HL-60 (cell line): ENCODE measurements around the gene MAP4K5.

Experiments
- DNase-seq, 2 experiments: peaks; one replicate each; pipeline ENCODE4 v3.0.0-alpha.2; 2010 to 2020; ENCODE audit warnings: low read depth in 1 of 2, low spot score in 1 of 2
- H3K27ac ChIP-seq: fragments of 250-450 bp; sonication (Bioruptor Pico); replicated peaks from 2 replicates; pipeline ENCODE4 v1.5.1; 2020; ENCODE audit warnings: mild to moderate bottlenecking, moderate library complexity
- H3K27me3 ChIP-seq: fragments of 250-450 bp; sonication (Bioruptor Pico); 2 replicates; pipeline ENCODE4 v1.5.1; 2021; ENCODE audit warnings: mild to moderate bottlenecking, moderate library complexity; ENCODE audit not compliant: insufficient read depth, poor library complexity, severe bottlenecking
- H3K4me3 ChIP-seq: replicated peaks from 2 replicates; pipeline ENCODE4 v1.5.1; 2011; ENCODE audit warnings: mild to moderate bottlenecking, control low read depth, low read length; ENCODE audit not compliant: insufficient read depth
- GABPA ChIP-seq: IDR thresholded peaks from 2 replicates; pipeline ENCODE4 v1.6.1; 2012; ENCODE audit warnings: low read depth
- POLR2AphosphoS5 ChIP-seq: IDR thresholded peaks from 2 replicates; pipeline ENCODE4 v1.6.1; 2012; ENCODE audit warnings: low read depth
- REST ChIP-seq: IDR thresholded peaks from 2 replicates; pipeline ENCODE4 v1.6.1; 2012; ENCODE audit warnings: low read depth; ENCODE audit not compliant: insufficient replicate concordance
- SPI1 ChIP-seq: IDR thresholded peaks from 2 replicates; pipeline ENCODE4 v1.6.1; 2012; ENCODE audit warnings: low read depth, mild to moderate bottlenecking, borderline replicate concordance
- TF ChIP-seq, protein P1 (sequence below): IDR thresholded peaks from one replicate; pipeline ENCODE4 v1.5.1; 2011; ENCODE audit warnings: low read length, control low read depth, inconsistent platforms; ENCODE audit not compliant: insufficient read depth

The MAP4K5 gene

DNA sequence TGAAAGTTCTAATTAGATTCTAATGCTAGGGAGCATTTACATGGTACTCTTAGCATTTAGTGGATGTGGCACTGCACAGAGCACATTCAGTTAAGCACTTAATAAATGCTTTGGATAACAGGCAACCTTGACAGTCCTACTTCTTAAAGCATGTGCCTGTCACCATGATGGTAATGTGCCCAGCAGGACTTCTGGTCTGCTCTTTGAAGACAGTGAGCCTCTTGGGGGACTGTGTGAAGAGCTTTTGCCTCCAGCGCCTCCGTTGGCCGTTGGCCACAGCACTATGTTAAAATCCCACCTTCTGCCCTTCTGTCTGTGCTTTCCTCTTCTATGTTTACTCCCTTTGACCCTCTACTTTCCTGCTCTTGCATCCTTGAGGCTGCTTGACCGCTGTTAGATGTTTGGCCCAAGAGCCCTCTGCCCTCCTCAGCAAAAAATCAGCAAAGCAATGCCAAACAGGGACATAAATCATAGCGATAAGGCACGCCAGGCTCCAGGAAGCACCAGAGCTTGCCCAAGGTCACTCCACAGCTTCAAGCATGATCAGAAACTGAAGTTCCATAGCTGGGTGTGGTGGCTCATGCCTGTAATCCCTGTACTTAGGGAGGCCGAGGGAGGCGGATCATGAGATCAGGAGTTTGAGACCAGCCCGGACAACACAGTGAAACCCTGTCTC, 144.0 kb downstream of the MAP4K5 start:
- H3K4me3 ChIP-seq: no peak overlapping the region
- no peaks in the 10 kb centered on the region for H3K27me3 ChIP-seq
- no peak overlapping the region for H3K27ac ChIP-seq
- TF ChIP-seq REST: no peak
- no peak for TF ChIP-seq GABPA
- no peak for TF ChIP-seq POLR2AphosphoS5
- DNase-seq: no peak

DNA sequence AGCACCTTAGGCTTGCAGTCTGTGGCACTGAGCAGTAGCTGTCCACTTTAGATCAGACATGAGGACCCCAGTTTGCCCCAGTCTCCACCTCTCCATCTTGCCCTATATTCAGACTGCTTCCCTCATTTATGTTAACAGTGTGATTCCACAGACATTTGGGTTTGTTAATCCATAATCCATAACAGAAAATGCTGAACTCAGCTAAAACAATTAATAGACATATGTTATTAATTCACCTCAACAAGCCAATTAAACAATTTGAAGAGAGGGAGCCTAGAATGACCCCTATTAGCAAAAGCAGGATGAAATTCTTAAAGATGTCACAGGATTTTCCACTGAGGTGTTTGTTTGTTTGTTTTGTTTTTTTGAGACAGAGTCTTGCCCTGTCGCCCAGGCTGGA, 144.8 kb downstream of the MAP4K5 start:
- TF ChIP-seq SPI1 (no peak), REST (no peak), GABPA (no peak), POLR2AphosphoS5 (no peak)
- TF ChIP-seq, protein P1, sequence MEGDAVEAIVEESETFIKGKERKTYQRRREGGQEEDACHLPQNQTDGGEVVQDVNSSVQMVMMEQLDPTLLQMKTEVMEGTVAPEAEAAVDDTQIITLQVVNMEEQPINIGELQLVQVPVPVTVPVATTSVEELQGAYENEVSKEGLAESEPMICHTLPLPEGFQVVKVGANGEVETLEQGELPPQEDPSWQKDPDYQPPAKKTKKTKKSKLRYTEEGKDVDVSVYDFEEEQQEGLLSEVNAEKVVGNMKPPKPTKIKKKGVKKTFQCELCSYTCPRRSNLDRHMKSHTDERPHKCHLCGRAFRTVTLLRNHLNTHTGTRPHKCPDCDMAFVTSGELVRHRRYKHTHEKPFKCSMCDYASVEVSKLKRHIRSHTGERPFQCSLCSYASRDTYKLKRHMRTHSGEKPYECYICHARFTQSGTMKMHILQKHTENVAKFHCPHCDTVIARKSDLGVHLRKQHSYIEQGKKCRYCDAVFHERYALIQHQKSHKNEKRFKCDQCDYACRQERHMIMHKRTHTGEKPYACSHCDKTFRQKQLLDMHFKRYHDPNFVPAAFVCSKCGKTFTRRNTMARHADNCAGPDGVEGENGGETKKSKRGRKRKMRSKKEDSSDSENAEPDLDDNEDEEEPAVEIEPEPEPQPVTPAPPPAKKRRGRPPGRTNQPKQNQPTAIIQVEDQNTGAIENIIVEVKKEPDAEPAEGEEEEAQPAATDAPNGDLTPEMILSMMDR: no peak

GRCh38 chr14:50383618-50384225, 148.6 kb downstream of the MAP4K5 start:
- TF ChIP-seq SPI1: no peak
- TF ChIP-seq, protein P1: no peak
- TF ChIP-seq GABPA: no peak
- no peak for TF ChIP-seq REST
- no peak for TF ChIP-seq POLR2AphosphoS5
- Histone ChIP-seq H3K4me3 (no peak overlapping the region), H3K27me3 (no peaks in the 10 kb centered on the region), H3K27ac (no peak overlapping the region)
- no peak for DNase-seq

More for the DNA sequence above, 144.8 kb downstream of the MAP4K5 start:
- Histone ChIP-seq H3K27me3 (no peaks in the 10 kb centered on the region), H3K27ac (no peak overlapping the region), H3K4me3 (no peak overlapping the region)
- no peak for DNase-seq
